ENCODE data around the gene SLC6A15. TPM values are rescaled to one million over a fixed set of nuclear protein-coding genes. Genes with fewer than 3 reads are reported as not detected.

The SLC6A15 gene
- polyA plus RNA-seq, 1 of the 3 experiments (the other 2 are of a cell fraction): 0.76 TPM

GRCh38 chr12:84919271-84919670 is 6.7 kb upstream of the SLC6A15 start:
- no peak overlapping the region for H3K4me2 ChIP-seq
- no peaks in the 10 kb centered on the region for H3K36me3 ChIP-seq (replicated peaks in 1 of 2; ENCODE audit: control insufficient read depth in 1 of 2, insufficient read depth in 2 of 2, low read length in 1 of 2)
- H3K27me3 ChIP-seq (ENCODE audit: insufficient read depth): no peaks in the 10 kb centered on the region
- DNase-seq: no peak
- H3K4me1 ChIP-seq (ENCODE audit: control insufficient read depth in 1 of 2, insufficient read depth in 2 of 2, low read depth in 1 of 2, low read length in 1 of 2): no peaks in the 10 kb centered on the region
- H3K27ac ChIP-seq (ENCODE audit: low read depth in 2 of 2, low read length in 1 of 2): no peak overlapping the region
- WGBS (ENCODE audit: low lambda C conversion rate): 53% methylated on average over 1 of the region's 1 CpG
- H2AFZ ChIP-seq (ENCODE audit: low read depth): no peak overlapping the region
- TF ChIP-seq CTCF (IDR thresholded peaks at IDR 0.05): no peak
- TF ChIP-seq REST (IDR thresholded peaks at IDR 0.05; ENCODE audit: low read depth, low read length): no peak
- TF ChIP-seq NFIC (IDR thresholded peaks at IDR 0.05; ENCODE audit: borderline replicate concordance): no peak
- no peak for TF ChIP-seq JUND (IDR thresholded peaks at IDR 0.05)
- TF ChIP-seq CHD2 (IDR thresholded peaks at IDR 0.05; ENCODE audit: low read length, partially characterized antibody): no peak
- no peak for TF ChIP-seq FOXJ3 (CRISPR knock-in tag; IDR thresholded peaks at IDR 0.05)
- TF ChIP-seq RFX5 (IDR thresholded peaks at IDR 0.05; ENCODE audit: low read length): no peak
- no peak for TF ChIP-seq POLR2AphosphoS5 (IDR thresholded peaks at IDR 0.05; ENCODE audit: low read depth, low read length)
- TF ChIP-seq MXI1 (IDR thresholded peaks at IDR 0.05; ENCODE audit: low read depth, low read length): no peak
- no peak for TF ChIP-seq ZBTB33 (IDR thresholded peaks at IDR 0.05; ENCODE audit: borderline replicate concordance, low read depth)
- no peak for TF ChIP-seq MAX (IDR thresholded peaks at IDR 0.05; ENCODE audit: low read depth)
- POLR2A ChIA-PET: no interaction called here
- CTCF ChIA-PET: no interaction called here
- H3K9ac ChIP-seq: no peak overlapping the region
- no peaks in the 10 kb centered on the region for H4K20me1 ChIP-seq (ENCODE audit: insufficient read depth)
- H3K79me2 ChIP-seq (ENCODE audit: insufficient read depth): no peaks in the 10 kb centered on the region
- H3F3A ChIP-seq (replicated peaks; ENCODE audit: insufficient read depth): peaks cover 4% of the 10 kb centered on the region
- H3K4me3 ChIP-seq (ENCODE audit: low read depth in 2 of 2, low read length in 1 of 2): no peak overlapping the region
- H3K9me3 ChIP-seq: no peaks in the 10 kb centered on the region
- no peaks in the 10 kb centered on the region for H3K9me2 ChIP-seq
